Left ventricle myocardium superior (tissue), 1 donor: ENCODE measurements around the gene ZSCAN20. TPM values are rescaled to one million over a fixed set of nuclear protein-coding genes. Genes with fewer than 3 reads are reported as not detected.

Experiments used
- ATAC-seq: fragments of 200-7000 bp; cut with Tn5 transposase; one replicate; pipeline ENCODE4 v1.9.1; 2020; ENCODE audit warnings: mild to moderate bottlenecking, moderate library complexity
- DNase-seq: peaks from one replicate; pipeline ENCODE4 v3.0.0-alpha.2; 2020
- intact Hi-C: fragments of 100-400 bp; cut with micrococcal nuclease; formaldehyde crosslinking; loops from one replicate; pipeline ENCODE4 v1.11.0; 2022
- total RNA-seq: library from RNA; stranded (reverse); fragmentation: NEBNext Ultra II Directional; extraction: Animal tissue kit (Norgen Biotek cat#: 25700); gene quantifications from one replicate; pipeline ENCODE4 v1.2.1, GENCODE V29; 2021
- donor health status: DM: no; HTN: yes; CAD: no; lungs with severe emphysema.

ZSCAN20 gene
- total RNA-seq, 1 donor from 2014 or later, result 4.4 TPM

- DNase-seq (no peak), ATAC-seq (no peak)
- intact Hi-C loops, result no loop called here
Measured at GRCh38 chr1:33516891-33517567, 44.6 kb downstream of the ZSCAN20 start.

GRCh38 chr1:33517596-33518250 is 45.3 kb downstream of the ZSCAN20 start:
- intact Hi-C loops, result no loop called here
- ATAC-seq, result no peak
- DNase-seq, result no peak

GRCh38 chr1:33519240-33519884 is 46.9 kb downstream of the ZSCAN20 start:
- no peak for ATAC-seq

GRCh38 chr1:33524586-33524985 is 52.1 kb downstream of the ZSCAN20 start:
- intact Hi-C loops, result no loop called here
- ATAC-seq (no peak), DNase-seq (no peak)

More at GRCh38 chr1:33519240-33519884, 46.9 kb downstream of the ZSCAN20 start:
- intact Hi-C loops, result no loop called here
- no peak for DNase-seq

GRCh38 chr1:33527934-33528333 is 55.5 kb downstream of the ZSCAN20 start:
- DNase-seq (no peak), ATAC-seq (no peak)
- intact Hi-C loops, result no loop called here

- ATAC-seq (no peak), DNase-seq (no peak)
- intact Hi-C loops, result no loop called here
Measured at GRCh38 chr1:33529957-33530356, 57.5 kb downstream of the ZSCAN20 start.

GRCh38 chr1:33532250-33532649 is 59.8 kb downstream of the ZSCAN20 start:
- intact Hi-C loops, result no loop called here
- ATAC-seq (no peak), DNase-seq (no peak)

- DNase-seq (no peak), ATAC-seq (no peak)
- intact Hi-C loops, result no loop called here
Measured at GRCh38 chr1:33532936-33533335, 60.5 kb downstream of the ZSCAN20 start.

GRCh38 chr1:33535334-33535733 is 62.9 kb downstream of the ZSCAN20 start:
- DNase-seq, result no peak
- intact Hi-C loops, result no loop called here
- no peak for ATAC-seq

- intact Hi-C loops, result no loop called here
- DNase-seq, result no peak
- no peak for ATAC-seq
Measured at GRCh38 chr1:33537885-33538284, 65.4 kb downstream of the ZSCAN20 start.

- intact Hi-C loops, result no loop called here
- ATAC-seq (no peak), DNase-seq (no peak)
Measured at GRCh38 chr1:33541966-33542365, 69.5 kb downstream of the ZSCAN20 start.

Other genes starting within 250 kb of the ZSCAN20 start
- gene ZNF362, start 216.2 kb upstream of the ZSCAN20 start, total RNA-seq, result 37.8 TPM
- not detected for gene A3GALT2, start 151.5 kb upstream of the ZSCAN20 start, total RNA-seq
- gene PHC2, start 41.5 kb upstream of the ZSCAN20 start, total RNA-seq, result 118 TPM